GM20000 (cell line): ENCODE data around the gene TRIM41.

Source experiments
- DNase-seq: peaks from one replicate; pipeline ENCODE4 v3.0.0; 2012; ENCODE audit warnings: low spot score
- TF ChIP-seq, protein P1 (sequence below): IDR thresholded peaks from 2 replicates; pipeline ENCODE4 v1.5.1; 2012; ENCODE audit warnings: mild to moderate bottlenecking, control low read depth; ENCODE audit errors: extremely low read depth, missing control alignments

TRIM41 gene

DNA sequence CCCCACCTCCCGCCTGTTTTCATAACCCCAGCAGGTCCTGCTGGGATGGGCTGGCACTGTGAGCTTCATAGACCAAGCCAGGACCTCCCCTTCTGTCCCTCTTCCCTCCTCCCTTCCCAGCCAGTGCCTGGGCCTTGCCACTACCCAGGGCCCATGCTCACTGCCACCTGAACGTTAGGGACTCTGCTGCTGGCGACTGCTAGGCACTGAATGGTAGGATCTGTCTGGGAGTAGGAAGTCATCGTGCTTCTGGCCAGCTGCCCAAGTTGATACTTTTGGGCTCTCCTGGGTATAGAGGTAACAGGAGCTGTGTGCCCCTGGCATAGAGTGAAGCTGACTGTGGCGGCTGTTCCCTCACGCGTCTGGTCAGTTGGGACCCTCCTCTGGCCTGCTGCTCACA is 8.4 kb downstream of the TRIM41 start:
- DNase-seq, result no peak
- TF ChIP-seq, protein P1, sequence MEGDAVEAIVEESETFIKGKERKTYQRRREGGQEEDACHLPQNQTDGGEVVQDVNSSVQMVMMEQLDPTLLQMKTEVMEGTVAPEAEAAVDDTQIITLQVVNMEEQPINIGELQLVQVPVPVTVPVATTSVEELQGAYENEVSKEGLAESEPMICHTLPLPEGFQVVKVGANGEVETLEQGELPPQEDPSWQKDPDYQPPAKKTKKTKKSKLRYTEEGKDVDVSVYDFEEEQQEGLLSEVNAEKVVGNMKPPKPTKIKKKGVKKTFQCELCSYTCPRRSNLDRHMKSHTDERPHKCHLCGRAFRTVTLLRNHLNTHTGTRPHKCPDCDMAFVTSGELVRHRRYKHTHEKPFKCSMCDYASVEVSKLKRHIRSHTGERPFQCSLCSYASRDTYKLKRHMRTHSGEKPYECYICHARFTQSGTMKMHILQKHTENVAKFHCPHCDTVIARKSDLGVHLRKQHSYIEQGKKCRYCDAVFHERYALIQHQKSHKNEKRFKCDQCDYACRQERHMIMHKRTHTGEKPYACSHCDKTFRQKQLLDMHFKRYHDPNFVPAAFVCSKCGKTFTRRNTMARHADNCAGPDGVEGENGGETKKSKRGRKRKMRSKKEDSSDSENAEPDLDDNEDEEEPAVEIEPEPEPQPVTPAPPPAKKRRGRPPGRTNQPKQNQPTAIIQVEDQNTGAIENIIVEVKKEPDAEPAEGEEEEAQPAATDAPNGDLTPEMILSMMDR, result no peak

DNA sequence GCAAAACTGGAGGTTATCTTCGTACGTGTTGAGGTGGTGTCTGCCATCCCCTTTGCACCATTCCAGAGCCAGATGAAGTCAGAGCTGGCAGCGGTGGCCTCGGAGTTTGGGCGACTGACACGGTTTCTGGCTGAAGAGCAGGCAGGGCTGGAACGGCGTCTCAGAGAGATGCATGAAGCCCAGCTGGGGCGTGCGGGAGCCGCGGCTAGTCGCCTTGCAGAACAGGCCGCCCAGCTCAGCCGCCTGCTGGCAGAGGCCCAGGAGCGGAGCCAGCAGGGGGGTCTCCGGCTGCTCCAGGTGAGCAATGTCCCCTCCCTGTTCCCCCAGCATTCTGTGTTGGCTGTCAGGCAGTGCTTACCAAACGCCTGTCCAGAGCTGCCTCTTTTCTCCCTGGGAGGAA is 9.5 kb downstream of the TRIM41 start:
- TF ChIP-seq, protein P1, result no peak
- no peak for DNase-seq

DNA sequence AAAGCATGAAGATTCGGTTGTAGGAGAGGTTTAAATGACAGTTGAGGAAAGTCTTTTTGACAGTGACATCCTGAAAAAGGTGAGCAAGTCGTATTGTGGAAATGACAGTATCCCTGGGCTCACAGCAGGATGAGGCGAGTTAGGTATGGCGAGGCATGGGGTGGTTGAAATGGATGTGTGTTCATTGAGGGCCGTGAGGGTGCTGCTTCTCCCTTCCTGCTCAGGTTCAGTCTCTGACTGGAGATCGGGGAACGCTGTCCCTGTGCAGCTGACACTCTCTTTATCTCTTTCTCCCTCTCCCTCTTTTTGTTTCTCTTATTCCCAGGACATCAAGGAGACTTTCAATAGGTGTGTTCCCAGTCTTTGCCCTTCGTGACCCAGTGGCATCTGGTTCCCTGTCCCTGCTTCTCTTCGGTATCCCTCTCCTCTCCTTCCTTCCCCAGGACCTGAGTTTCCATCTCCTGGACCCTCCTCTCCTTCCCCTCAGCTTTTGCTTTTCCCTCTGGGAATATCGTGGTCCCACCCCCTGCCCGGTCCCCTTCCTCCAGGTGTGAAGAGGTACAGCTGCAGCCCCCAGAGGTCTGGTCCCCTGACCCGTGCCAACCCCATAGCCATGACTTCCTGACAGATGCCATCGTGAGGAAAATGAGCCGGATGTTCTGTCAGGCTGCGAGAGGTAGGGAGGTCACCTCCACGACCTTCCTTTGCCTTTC is 10.2 kb downstream of the TRIM41 start:
- DNase-seq, result no peak

DNA sequence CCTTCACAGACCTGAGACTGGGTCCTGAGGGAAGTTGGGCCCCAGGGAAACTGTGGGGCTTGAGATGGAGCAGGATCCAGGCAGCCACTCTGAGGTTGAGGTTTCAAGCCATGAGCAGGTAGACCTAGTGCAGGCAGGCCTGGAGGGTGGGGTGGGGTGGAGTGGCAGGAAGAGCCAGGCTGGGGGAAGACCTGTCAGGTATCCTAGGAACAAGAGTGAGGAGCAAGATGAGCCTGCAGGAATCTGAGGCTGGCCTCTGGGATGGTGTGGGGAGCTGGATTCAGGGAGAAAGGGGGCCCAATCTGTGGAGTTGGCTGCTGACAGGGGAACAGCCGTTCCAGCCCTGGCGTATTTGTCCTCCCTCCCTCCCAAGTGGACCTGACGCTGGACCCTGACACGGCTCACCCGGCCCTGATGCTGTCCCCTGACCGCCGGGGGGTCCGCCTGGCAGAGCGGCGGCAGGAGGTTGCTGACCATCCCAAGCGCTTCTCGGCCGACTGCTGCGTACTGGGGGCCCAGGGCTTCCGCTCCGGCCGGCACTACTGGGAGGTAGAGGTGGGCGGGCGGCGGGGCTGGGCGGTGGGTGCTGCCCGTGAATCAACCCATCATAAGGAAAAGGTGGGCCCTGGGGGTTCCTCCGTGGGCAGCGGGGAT is 10.8 kb downstream of the TRIM41 start:
- no peak for DNase-seq
- TF ChIP-seq, protein P1, result no peak

More for the DNA sequence above, 10.2 kb downstream of the TRIM41 start:
- TF ChIP-seq, protein P1, result no peak

DNA sequence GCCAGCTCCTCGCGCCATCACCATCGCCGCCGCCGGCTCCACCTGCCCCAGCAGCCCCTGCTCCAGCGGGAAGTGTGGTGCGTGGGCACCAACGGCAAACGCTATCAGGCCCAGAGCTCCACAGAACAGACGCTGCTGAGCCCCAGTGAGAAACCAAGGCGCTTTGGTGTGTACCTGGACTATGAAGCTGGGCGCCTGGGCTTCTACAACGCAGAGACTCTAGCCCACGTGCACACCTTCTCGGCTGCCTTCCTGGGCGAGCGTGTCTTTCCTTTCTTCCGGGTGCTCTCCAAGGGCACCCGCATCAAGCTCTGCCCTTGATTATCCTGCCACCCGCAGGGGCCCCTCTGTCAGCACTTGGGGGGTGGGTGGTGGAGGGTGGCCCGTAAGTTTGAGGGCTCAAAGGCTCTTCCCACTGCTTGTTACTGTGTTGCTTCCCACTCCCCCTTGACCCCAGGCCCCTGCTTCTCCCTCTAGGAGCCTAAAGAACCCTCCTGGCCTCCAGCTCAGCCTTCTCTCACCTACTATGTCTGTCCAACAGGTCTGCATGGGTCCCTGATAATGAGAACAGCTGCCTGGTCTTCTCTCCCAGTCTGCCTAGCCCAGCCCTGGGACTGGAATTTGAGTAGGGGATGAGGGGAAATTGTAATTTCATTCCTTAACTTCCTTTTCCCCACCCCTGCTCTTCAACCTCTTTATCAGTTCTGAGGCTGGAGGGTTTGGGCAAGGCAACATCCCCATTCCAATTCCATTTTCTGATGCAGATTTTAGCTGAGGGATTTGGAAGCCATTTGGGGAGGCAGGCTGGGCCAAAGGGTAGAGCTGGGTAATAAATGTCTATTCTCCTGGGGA is 11.6 kb downstream of the TRIM41 start:
- TF ChIP-seq, protein P1, result no peak
- DNase-seq, result no peak

DNA sequence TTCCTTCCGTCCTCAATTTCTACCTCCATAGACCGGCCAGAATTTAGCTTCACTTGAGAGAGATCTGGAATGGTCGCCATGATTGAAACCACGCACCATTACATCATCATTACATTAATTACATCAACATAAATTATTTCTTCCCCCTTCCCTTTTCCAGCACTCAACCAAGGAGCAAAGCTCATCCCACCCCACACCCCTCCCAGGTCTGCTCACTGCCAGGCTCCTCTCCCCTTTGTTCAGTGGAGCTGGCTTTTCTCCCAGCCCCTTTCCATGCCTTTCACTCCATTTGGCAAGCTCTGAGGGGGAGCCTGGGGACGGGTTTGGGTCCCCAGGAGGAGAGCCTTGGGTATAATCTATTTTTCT is 12.2 kb downstream of the TRIM41 start:
- DNase-seq, result no peak
- TF ChIP-seq, protein P1, result no peak

DNA sequence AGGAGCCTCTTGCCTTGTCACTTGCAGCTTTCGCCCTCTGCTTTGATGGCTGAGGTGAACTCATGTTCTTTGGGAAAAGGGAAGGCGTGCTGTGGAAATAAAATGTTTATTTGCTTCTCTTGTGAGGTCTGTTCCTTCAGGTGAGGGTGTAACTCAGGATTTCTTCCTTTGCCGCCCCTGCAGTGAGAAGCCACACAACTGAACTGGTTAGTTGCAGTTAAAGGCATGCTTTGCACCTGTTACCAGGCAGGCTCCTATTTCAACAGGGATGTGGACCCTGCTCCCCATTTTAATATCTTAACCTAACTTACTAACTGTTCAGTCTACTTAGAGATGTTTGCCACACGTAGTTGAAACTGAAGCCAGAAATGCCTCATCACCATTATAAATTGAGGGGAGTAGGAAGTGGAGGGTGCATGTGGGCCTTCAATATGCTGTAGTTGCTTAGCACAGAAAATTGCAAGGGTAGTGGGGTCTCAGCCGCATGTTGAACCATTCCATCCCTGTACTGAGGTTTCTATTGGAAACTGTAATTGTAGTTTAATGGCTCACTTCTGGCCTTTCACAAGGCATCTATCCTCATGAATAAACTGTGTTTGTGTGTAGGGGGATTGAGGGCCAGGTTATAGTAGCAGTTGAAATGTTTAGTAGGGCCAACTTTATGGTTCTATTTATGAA is 12.7 kb downstream of the TRIM41 start:
- TF ChIP-seq, protein P1, result no peak
- DNase-seq, result no peak
